Panc1 (cell line): ENCODE results near the gene SPRED2. TPM values are rescaled to one million over a fixed set of nuclear protein-coding genes. Genes with fewer than 3 reads are reported as not detected.
A peak's percentile ranks its signal among the peaks of the same experiment; 100 is the strongest.

Experiments
- ATAC-seq: fragments of 200-7000 bp; cut with Tn5 transposase; 2 replicates; pipeline ENCODE4 v1.9.1; 2020; ENCODE audit warnings: mild to moderate bottlenecking, moderate library complexity
- BruUV-seq: library from RNA; stranded (reverse); fragments of 400-500 nt; replicated peaks from 2 replicates; lab custom pipeline; 2021; lab: Mats Ljungman, UMichigan
- CTCF ChIA-PET: fragments of 300-600 bp; sonication (Branson Sonifier 250); formaldehyde crosslinking; loops from one replicate; lab custom pipeline; 2022; ENCODE audit warnings: antibody characterized with exemption; lab: Charles Lee
- POLR2A ChIA-PET: fragments of 300-600 bp; sonication (Branson Sonifier 250); formaldehyde crosslinking; loops from one replicate; lab custom pipeline; 2022; ENCODE audit warnings: antibody characterized with exemption; lab: Charles Lee
- DNase-seq: peaks from one replicate; pipeline ENCODE4 v3.0.0-alpha.2; 2010; ENCODE audit warnings: low read depth, low spot score
- H3K27ac ChIP-seq: 2 replicates; pipeline ENCODE4 v1.5.1; 2011; ENCODE audit warnings: mild to moderate bottlenecking, low read length, inconsistent platforms
- H3K27me3 ChIP-seq: fragments of 200-500 bp; sonication (Bioruptor generic); 2 replicates; pipeline ENCODE4 v1.6.0; 2014; ENCODE audit warnings: low read length, inconsistent platforms; ENCODE audit not compliant: control insufficient read depth, insufficient read depth
- H3K36me3 ChIP-seq: fragments of 200-500 bp; sonication (Bioruptor generic); 2 replicates; pipeline ENCODE4 v1.5.1; 2014; ENCODE audit warnings: inconsistent platforms, mild to moderate bottlenecking, low read length, moderate library complexity; ENCODE audit not compliant: control insufficient read depth, insufficient read depth
- H3K4me1 ChIP-seq: 2 replicates; pipeline ENCODE4 v1.5.1; 2011; ENCODE audit warnings: inconsistent platforms, mild to moderate bottlenecking, low read length, moderate library complexity; ENCODE audit not compliant: control insufficient read depth, insufficient read depth
- H3K4me3 ChIP-seq, 2 experiments: 2 replicates each; pipeline ENCODE4 v1.5.1; 2011 to 2012; ENCODE audit warnings: low read depth in 2 of 2, low read length in 2 of 2, mild to moderate bottlenecking in 2 of 2, inconsistent platforms in 1 of 2, moderate library complexity in 1 of 2
- H3K9me3 ChIP-seq: fragments of 200-500 bp; sonication (Bioruptor generic); 2 replicates; pipeline ENCODE4 v1.5.1; 2014; ENCODE audit warnings: low read depth, mild to moderate bottlenecking, inconsistent platforms, low read length, moderate library complexity; ENCODE audit not compliant: control insufficient read depth, insufficient read depth
- CTCF ChIP-seq: fragments of 450-650 bp; IDR thresholded peaks from 2 replicates; pipeline ENCODE4 v1.5.1; 2017; ENCODE audit warnings: mild to moderate bottlenecking
- POLR2AphosphoS5 ChIP-seq: IDR thresholded peaks from 2 replicates; pipeline ENCODE4 v1.6.1; 2012; ENCODE audit warnings: mild to moderate bottlenecking, low read depth, low read length, moderate library complexity
- SIN3A ChIP-seq: IDR thresholded peaks from 2 replicates; pipeline ENCODE4 v1.6.1; 2012; ENCODE audit warnings: low read depth, mild to moderate bottlenecking, low read length, moderate library complexity, borderline replicate concordance; ENCODE audit not compliant: insufficient read depth
- TCF7L2 ChIP-seq: IDR thresholded peaks from 2 replicates; pipeline ENCODE4 v1.6.1; 2011; ENCODE audit warnings: mild to moderate bottlenecking, low read depth, low read length, inconsistent platforms
- in situ Hi-C: cut with HindIII; loops from 2 replicates; pipeline ENCODE4 v1.10.0; 2016; ENCODE audit warnings: low sequenced_read_pairs, low pct_unique_long_range_greater_than_20kb
- intact Hi-C: fragments of 100-400 bp; cut with micrococcal nuclease; formaldehyde crosslinking; loops from one replicate; pipeline ENCODE4 v1.10.0; 2022; ENCODE audit not compliant: unreplicated experiment
- total RNA-seq: library from RNA; stranded (reverse); gene quantifications from one replicate; pipeline ENCODE4 v1.2.1, GENCODE V29; 2021; ENCODE audit not compliant: unreplicated experiment
- TF ChIP-seq, protein P1 (sequence below), 2 experiments: IDR thresholded peaks; 2 replicates each; pipeline ENCODE4 v1.6.1; 2011 to 2012; ENCODE audit warnings: low read depth in 2 of 2, control low read depth in 1 of 2, low read length in 1 of 2, mild to moderate bottlenecking in 1 of 2, moderate library complexity in 1 of 2; ENCODE audit not compliant: insufficient read depth in 1 of 2

Gene SPRED2
- total RNA-seq, 1 experiment from 2014 or later = 60.1 TPM

DNA sequence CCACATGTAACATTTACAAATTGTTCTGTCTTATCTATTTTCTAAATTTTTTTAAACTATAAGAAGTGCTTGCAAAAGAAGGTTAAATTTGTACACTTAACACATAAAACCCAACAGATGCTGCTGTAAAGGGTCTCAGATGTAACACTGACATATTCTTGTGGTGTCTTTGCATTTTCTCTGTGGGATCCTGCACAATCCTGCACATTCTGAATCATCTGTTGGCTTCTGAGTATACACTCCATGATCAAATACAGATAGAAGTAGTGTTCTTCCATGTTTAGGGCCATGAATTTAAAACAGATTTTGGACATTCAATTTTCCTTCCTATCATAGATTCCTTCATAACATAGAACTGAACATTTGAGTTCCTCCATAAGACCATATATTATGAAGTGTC, 89.0 kb downstream of the SPRED2 start:
- ATAC-seq (no peak; the same call in 1 of the 2 replicates), DNase-seq (no peak)
- no TSS peak for BruUV-seq
- Histone ChIP-seq H3K4me1 (peaks cover 3% of the 10 kb centered on the region; the same call in 1 of the 2 replicates), H3K4me3 (no peak overlapping the region), H3K36me3 (no peaks in the 10 kb centered on the region; the same call in 1 of the 2 replicates), H3K27me3 (no peaks in the 10 kb centered on the region), H3K9me3 (no peaks in the 10 kb centered on the region), H3K27ac (no peak overlapping the region)
- TF ChIP-seq, protein P1, sequence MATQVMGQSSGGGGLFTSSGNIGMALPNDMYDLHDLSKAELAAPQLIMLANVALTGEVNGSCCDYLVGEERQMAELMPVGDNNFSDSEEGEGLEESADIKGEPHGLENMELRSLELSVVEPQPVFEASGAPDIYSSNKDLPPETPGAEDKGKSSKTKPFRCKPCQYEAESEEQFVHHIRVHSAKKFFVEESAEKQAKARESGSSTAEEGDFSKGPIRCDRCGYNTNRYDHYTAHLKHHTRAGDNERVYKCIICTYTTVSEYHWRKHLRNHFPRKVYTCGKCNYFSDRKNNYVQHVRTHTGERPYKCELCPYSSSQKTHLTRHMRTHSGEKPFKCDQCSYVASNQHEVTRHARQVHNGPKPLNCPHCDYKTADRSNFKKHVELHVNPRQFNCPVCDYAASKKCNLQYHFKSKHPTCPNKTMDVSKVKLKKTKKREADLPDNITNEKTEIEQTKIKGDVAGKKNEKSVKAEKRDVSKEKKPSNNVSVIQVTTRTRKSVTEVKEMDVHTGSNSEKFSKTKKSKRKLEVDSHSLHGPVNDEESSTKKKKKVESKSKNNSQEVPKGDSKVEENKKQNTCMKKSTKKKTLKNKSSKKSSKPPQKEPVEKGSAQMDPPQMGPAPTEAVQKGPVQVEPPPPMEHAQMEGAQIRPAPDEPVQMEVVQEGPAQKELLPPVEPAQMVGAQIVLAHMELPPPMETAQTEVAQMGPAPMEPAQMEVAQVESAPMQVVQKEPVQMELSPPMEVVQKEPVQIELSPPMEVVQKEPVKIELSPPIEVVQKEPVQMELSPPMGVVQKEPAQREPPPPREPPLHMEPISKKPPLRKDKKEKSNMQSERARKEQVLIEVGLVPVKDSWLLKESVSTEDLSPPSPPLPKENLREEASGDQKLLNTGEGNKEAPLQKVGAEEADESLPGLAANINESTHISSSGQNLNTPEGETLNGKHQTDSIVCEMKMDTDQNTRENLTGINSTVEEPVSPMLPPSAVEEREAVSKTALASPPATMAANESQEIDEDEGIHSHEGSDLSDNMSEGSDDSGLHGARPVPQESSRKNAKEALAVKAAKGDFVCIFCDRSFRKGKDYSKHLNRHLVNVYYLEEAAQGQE (IDR thresholded peaks at IDR 0.05; ENCODE audit: insufficient read depth in 1 of 2, low read depth in 2 of 2, low read length in 1 of 2) = no peak
- TF ChIP-seq TCF7L2 = no peak
- TF ChIP-seq SIN3A = no peak
- TF ChIP-seq POLR2AphosphoS5 = no peak
- no peak for TF ChIP-seq CTCF
- in situ Hi-C loops (no loop called here), intact Hi-C loops (no loop called here)
- ChIA-PET CTCF (no interaction called here), POLR2A (no interaction called here)

- intact Hi-C loops = no loop called here
- CTCF ChIA-PET = interaction anchor here (0.6 kb wide), 1 partner anchor 162 kb away, joined by 4 read pairs; no protein-coding TSS in a partner anchor
- H3K27ac ChIP-seq = no peak overlapping the region
- H3K36me3 ChIP-seq = no peaks in the 10 kb centered on the region; the same call in 1 of the 2 replicates
- H3K4me1 ChIP-seq = peaks cover 3% of the 10 kb centered on the region; the same call in 1 of the 2 replicates
- no peaks in the 10 kb centered on the region for H3K27me3 ChIP-seq
- no TSS peak for BruUV-seq
- in situ Hi-C loops = no loop called here
- peak; percentile 56 for ATAC-seq
- H3K4me3 ChIP-seq = no peak overlapping the region
- TF ChIP-seq CTCF = no peak
- no peak for TF ChIP-seq POLR2AphosphoS5
- TF ChIP-seq, protein P1 (IDR thresholded peaks at IDR 0.05; ENCODE audit: insufficient read depth in 1 of 2, low read depth in 2 of 2, low read length in 1 of 2) = no peak
- TF ChIP-seq SIN3A = no peak
- DNase-seq = no peak
- no peaks in the 10 kb centered on the region for H3K9me3 ChIP-seq
- POLR2A ChIA-PET = interaction anchor here (0.7 kb wide), 1 partner anchor 71 kb away, joined by 10 read pairs; no protein-coding TSS in a partner anchor
Observed at GRCh38 chr2:65340898-65341681, 91.3 kb downstream of the SPRED2 start.
